ENCODE results near the gene SEC22A.

Gene SEC22A

DNA sequence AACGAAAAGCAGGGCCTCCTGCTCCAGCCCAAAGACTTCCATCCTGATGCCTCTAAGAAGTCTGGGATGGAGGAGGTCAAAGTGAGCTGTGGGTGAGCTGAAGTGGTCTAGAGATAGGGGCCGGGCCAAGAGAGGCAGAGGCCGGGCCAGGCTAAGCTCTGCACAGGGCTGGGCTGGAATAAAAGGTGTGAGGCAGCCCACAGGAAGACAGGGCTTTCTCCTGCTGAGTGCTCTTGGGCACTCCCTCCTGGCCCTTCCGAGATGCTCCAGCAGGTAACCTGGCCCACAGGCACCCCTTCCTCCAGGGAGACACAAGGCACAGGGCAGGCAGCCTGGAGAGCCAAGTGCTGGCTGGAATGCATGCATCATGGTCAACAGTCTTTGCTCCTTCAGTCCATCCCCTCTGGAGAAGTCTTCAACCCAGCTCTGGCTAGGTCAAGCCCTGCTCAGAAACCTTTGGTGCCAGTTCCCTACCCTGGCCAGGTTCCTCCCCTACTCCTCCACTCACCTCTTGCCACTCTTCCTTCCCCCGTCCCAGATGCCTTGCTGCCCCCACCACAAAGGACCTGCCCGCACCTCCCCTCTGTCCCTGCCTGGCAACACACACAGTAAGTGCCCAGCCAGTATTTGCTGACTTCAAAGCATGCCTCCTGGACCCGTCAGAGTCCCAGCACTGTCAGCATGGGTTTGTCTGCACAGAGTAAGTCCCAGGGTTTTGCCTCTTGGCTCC, 93.6 kb downstream of the SEC22A start:
- TF ChIP-seq TAF1 (IDR thresholded peaks at IDR 0.05; ENCODE audit: borderline replicate concordance, insufficient read depth, low read length) (no peak), SIN3A (IDR thresholded peaks at IDR 0.05; ENCODE audit: borderline replicate concordance, insufficient read depth, low read length) (no peak), POLR2AphosphoS5 (IDR thresholded peaks at IDR 0.05; ENCODE audit: low read depth, low read length) (no peak), REST (IDR thresholded peaks at IDR 0.05; ENCODE audit: insufficient read depth in 1 of 2, low read depth in 2 of 2, low read length in 2 of 2) (no peak)

- TF ChIP-seq TAF1 (IDR thresholded peaks at IDR 0.05; ENCODE audit: borderline replicate concordance, insufficient read depth, low read length) (no peak), REST (IDR thresholded peaks at IDR 0.05; ENCODE audit: insufficient read depth in 1 of 2, low read depth in 2 of 2, low read length in 2 of 2) (no peak), FOXP2 (optimal IDR thresholded peaks at IDR 0.05; ENCODE audit: borderline replicate concordance, extremely low read depth, extremely low read length, insufficient read depth) (no peak), POLR2AphosphoS5 (IDR thresholded peaks at IDR 0.05; ENCODE audit: low read depth, low read length) (no peak), SIN3A (IDR thresholded peaks at IDR 0.05; ENCODE audit: borderline replicate concordance, insufficient read depth, low read length) (no peak)
These were observed 94.1 kb downstream of the SEC22A start for GRCh38 chr3:123295901-123296250.

- TF ChIP-seq POLR2AphosphoS5 (IDR thresholded peaks at IDR 0.05; ENCODE audit: low read depth, low read length) (no peak), FOXP2 (optimal IDR thresholded peaks at IDR 0.05; ENCODE audit: borderline replicate concordance, extremely low read depth, extremely low read length, insufficient read depth) (no peak), SIN3A (IDR thresholded peaks at IDR 0.05; ENCODE audit: borderline replicate concordance, insufficient read depth, low read length) (no peak), TAF1 (IDR thresholded peaks at IDR 0.05; ENCODE audit: borderline replicate concordance, insufficient read depth, low read length) (no peak), REST (IDR thresholded peaks at IDR 0.05; ENCODE audit: insufficient read depth in 1 of 2, low read depth in 2 of 2, low read length in 2 of 2) (no peak)
These were observed 94.5 kb downstream of the SEC22A start for GRCh38 chr3:123296261-123296660.

- TF ChIP-seq POLR2AphosphoS5 (IDR thresholded peaks at IDR 0.05; ENCODE audit: low read depth, low read length) (no peak), TAF1 (IDR thresholded peaks at IDR 0.05; ENCODE audit: borderline replicate concordance, insufficient read depth, low read length) (no peak), SIN3A (IDR thresholded peaks at IDR 0.05; ENCODE audit: borderline replicate concordance, insufficient read depth, low read length) (no peak), REST (IDR thresholded peaks at IDR 0.05; ENCODE audit: insufficient read depth in 1 of 2, low read depth in 2 of 2, low read length in 2 of 2) (no peak), FOXP2 (optimal IDR thresholded peaks at IDR 0.05; ENCODE audit: borderline replicate concordance, extremely low read depth, extremely low read length, insufficient read depth) (no peak)
These were observed 95.3 kb downstream of the SEC22A start for GRCh38 chr3:123296836-123297626.

Data from PFSK-1 (cell line).